HEK293T (cell line): Measurements from ENCODE around the gene ZNF532.

Source experiments
- BHLHE40 ChIP-seq: fragments of 450-650 bp; IDR thresholded peaks from 2 replicates; pipeline ENCODE4 v1.6.1; 2016; ENCODE audit warnings: mild to moderate bottlenecking, moderate library complexity, borderline replicate concordance
- CTBP1 ChIP-seq: fragments of 450-650 bp; IDR thresholded peaks from 2 replicates; pipeline ENCODE4 v1.6.1; 2016; ENCODE audit warnings: borderline replicate concordance
- ELF4 ChIP-seq: fragments of 450-650 bp; IDR thresholded peaks from 2 replicates; pipeline ENCODE4 v1.6.1; 2017; ENCODE audit warnings: antibody characterized with exemption
- FOXM1 ChIP-seq: fragments of 450-650 bp; IDR thresholded peaks from 2 replicates; pipeline ENCODE4 v1.6.1; 2017; ENCODE audit warnings: mild to moderate bottlenecking, borderline replicate concordance
- HDGF ChIP-seq: fragments of 450-650 bp; IDR thresholded peaks from 2 replicates; pipeline ENCODE4 v1.6.1; 2017; ENCODE audit warnings: antibody characterized with exemption, borderline replicate concordance
- PKNOX1 ChIP-seq: fragments of 450-650 bp; IDR thresholded peaks from 2 replicates; pipeline ENCODE4 v1.6.1; 2016
- SP1 ChIP-seq: fragments of 450-650 bp; IDR thresholded peaks from 2 replicates; pipeline ENCODE4 v1.6.1; 2017
- TARDBP ChIP-seq: fragments of 450-650 bp; IDR thresholded peaks from 2 replicates; pipeline ENCODE4 v1.6.1; 2016

DNA sequence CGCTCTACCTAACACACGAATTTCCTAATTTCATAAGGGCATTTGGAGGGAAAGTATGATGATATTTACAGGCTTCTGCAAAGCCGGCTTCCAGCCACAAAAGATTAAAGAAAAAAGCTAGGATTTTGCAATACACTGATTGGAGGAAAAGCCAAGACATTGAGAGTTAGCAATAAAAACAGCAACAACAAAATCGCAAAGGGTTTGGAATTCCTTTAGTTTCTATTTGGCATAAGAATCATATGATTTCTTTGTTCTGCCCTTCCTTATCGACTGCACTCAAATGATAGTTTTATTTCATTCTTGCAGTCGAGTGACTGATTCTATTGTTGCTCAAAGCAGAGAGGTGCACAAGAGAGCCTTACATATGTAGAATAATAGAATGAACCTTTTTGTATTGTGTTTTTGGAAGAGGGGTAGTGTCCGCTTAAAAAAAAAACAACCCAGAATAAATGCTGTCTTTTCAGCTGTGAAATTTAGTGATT is 3.9 kb upstream of the ZNF532 start:
- TF ChIP-seq TARDBP (no peak), BHLHE40 (no peak), HDGF (no peak), CTBP1 (no peak), SP1 (no peak), FOXM1 (no peak), ELF4 (no peak), PKNOX1 (no peak)
